K562 (cell line): Measurements from ENCODE around the gene GALNT15. TPM values are rescaled to one million over a fixed set of nuclear protein-coding genes. Genes with fewer than 3 reads are reported as not detected.

Experiments
- ATAC-seq: fragments of 200-7000 bp; cut with Tn5 transposase; 3 replicates; pipeline ENCODE4 v1.9.1; 2020; ENCODE audit warnings: moderate library complexity
- BruUV-seq: library from RNA; stranded (reverse); fragments of 400-500 nt; replicated peaks from 2 replicates; lab custom pipeline; 2021; lab: Mats Ljungman, UMichigan
- CTCF ChIA-PET: fragments of 300-600 bp; formaldehyde crosslinking; extraction: SDS; loops from one replicate; lab custom pipeline; 2021; ENCODE audit warnings: low intra/inter-chr PET ratio; lab: Yijun Ruan, JAX
- POLR2A ChIA-PET: fragments of 300-600, 350-650 bp; sonication (Branson Sonifier 250); formaldehyde crosslinking; extraction: SDS; loops from one replicate; lab custom pipeline; 2021; ENCODE audit warnings: antibody characterized with exemption, inconsistent platforms; lab: Yijun Ruan, JAX
- DNase-seq, 4 experiments: peaks; one replicate each; pipeline versions ENCODE4 v3.0.0 to v3.0.0-alpha.2; 2011 to 2018; ENCODE audit warnings: low spot score in 3 of 4, mixed read lengths in 3 of 4; ENCODE audit errors: extremely low read depth in 1 of 4
- FAIRE-seq: peaks from 2 replicates; lab custom pipeline; 2011; peaks lifted over from hg19 to GRCh38; lab: Jason Lieb, UNC
- H2AFZ ChIP-seq: 2 replicates; pipeline ENCODE4 v1.6.0; 2011; ENCODE audit warnings: low read depth, low read length, control low read depth, inconsistent platforms
- H3K27ac ChIP-seq: fragments of 200-600 bp; 3 replicates; pipeline ENCODE4 v1.8.0; 2011; ENCODE audit warnings: low read depth, mild to moderate bottlenecking, control low read depth, inconsistent platforms, low read length, moderate library complexity, mixed read lengths; ENCODE audit errors: extremely low read depth
- H3K27me3 ChIP-seq, 2 experiments: fragments of 300-600 bp in 1 of 2; 2 replicates in 1 of 2; 3 replicates in 1 of 2; pipeline versions ENCODE4 v1.6.0 to v1.8.0; 2011; ENCODE audit warnings: inconsistent platforms in 2 of 2, low read length in 2 of 2, mild to moderate bottlenecking in 1 of 2, mixed read lengths in 1 of 2, moderate library complexity in 1 of 2; ENCODE audit not compliant: control insufficient read depth in 2 of 2, insufficient read depth in 2 of 2
- H3K36me3 ChIP-seq: fragments of 300-600 bp; 3 replicates; pipeline ENCODE4 v1.8.0; 2011; ENCODE audit warnings: mild to moderate bottlenecking, low read length, inconsistent platforms; ENCODE audit not compliant: control insufficient read depth, insufficient read depth
- H3K4me1 ChIP-seq, 2 experiments: fragments of 200-600 bp in 1 of 2; replicated peaks in 1 of 2; 2 replicates in 1 of 2; 3 replicates in 1 of 2; pipeline versions ENCODE4 v1.5.1 to v1.8.0; 2011; ENCODE audit warnings: inconsistent platforms in 2 of 2, low read length in 2 of 2, mild to moderate bottlenecking in 1 of 2, mixed read lengths in 1 of 2, moderate library complexity in 1 of 2; ENCODE audit not compliant: control insufficient read depth in 2 of 2, insufficient read depth in 2 of 2
- H3K4me2 ChIP-seq: 2 replicates; pipeline ENCODE4 v1.6.1; 2011; ENCODE audit warnings: low read length, control low read depth, inconsistent platforms, mixed read lengths; ENCODE audit not compliant: insufficient read depth
- H3K4me3 ChIP-seq: fragments of 200-600 bp; sonication (generic), shearing (Covaris generic); 2 replicates; pipeline ENCODE4 v1.5.1; 2016; ENCODE audit warnings: control low read depth, inconsistent platforms
- H3K79me2 ChIP-seq: fragments of 200-600 bp; 3 replicates; pipeline ENCODE4 v1.8.0; 2011; ENCODE audit warnings: low read length, inconsistent platforms; ENCODE audit not compliant: control insufficient read depth, insufficient read depth
- H3K9ac ChIP-seq, 2 experiments: 2 replicates each; pipeline versions ENCODE4 v1.6.0 to v1.6.1; 2011; ENCODE audit warnings: low read depth in 2 of 2, low read length in 2 of 2, control low read depth in 1 of 2, inconsistent platforms in 1 of 2, mild to moderate bottlenecking in 1 of 2, mixed read lengths in 1 of 2; ENCODE audit not compliant: insufficient read depth in 1 of 2
- H3K9me1 ChIP-seq: one replicate; pipeline ENCODE4 v1.6.0; 2011; ENCODE audit warnings: inconsistent platforms, mild to moderate bottlenecking, low read length, moderate library complexity; ENCODE audit not compliant: control insufficient read depth, insufficient read depth
- H3K9me3 ChIP-seq: replicated peaks from 2 replicates; pipeline ENCODE4 v1.5.1; 2011; ENCODE audit warnings: low read depth, low read length, inconsistent platforms; ENCODE audit not compliant: control insufficient read depth, insufficient read depth
- H4K20me1 ChIP-seq: replicated peaks from 2 replicates; pipeline ENCODE4 v1.6.1; 2011; ENCODE audit warnings: low read length, inconsistent platforms, mixed read lengths; ENCODE audit not compliant: control insufficient read depth, insufficient read depth
- PATZ1 ChIP-seq: fragments of 250-450 bp; sonication (Bioruptor Pico); IDR thresholded peaks from 2 replicates; pipeline ENCODE4 v1.5.0; 2020; ENCODE audit warnings: mild to moderate bottlenecking, borderline replicate concordance
- SMAD2 ChIP-seq: fragments of 150-350 bp; IDR thresholded peaks from 2 replicates; pipeline ENCODE4 v1.6.1; 2014; ENCODE audit warnings: low read depth, mild to moderate bottlenecking, low read length
- STAT5B ChIP-seq: fragments of 250-450 bp; sonication (Bioruptor Pico); IDR thresholded peaks from 2 replicates; pipeline ENCODE4 v1.8.0; 2021; ENCODE audit warnings: mild to moderate bottlenecking, inconsistent platforms
- WGBS: fragments of 100-300 bp; shearing (Covaris generic); methylation state at CpG from one replicate; pipeline ENCODE4 v1.1.6; 2016; ENCODE audit warnings: low coverage, mixed read lengths; ENCODE audit not compliant: insufficient coverage; ENCODE audit errors: missing lambda C conversion rate; 5-methylcytosine and 5-hydroxymethylcytosine counted together
- in situ Hi-C: fragments of 300-500 bp; cut with MboI; formaldehyde crosslinking; loops from 4 replicates; pipeline ENCODE4 v1.15.0; 2018; ENCODE audit warnings: inconsistent platforms, mixed read lengths
- intact Hi-C: fragments of 100-400 bp; cut with micrococcal nuclease; formaldehyde crosslinking; loops from 2 replicates; pipeline ENCODE4 v1.14.2; 2022
- polyA plus RNA-seq, 8 experiments: library from polyadenylated mRNA; depleted of rRNA in 4 of 8; stranded (reverse) in 5 of 8; unstranded in 3 of 8; fragments of >200 nt; fragmentation: Nextera tagmentation in 2 of 8; fragmentation: Illumina TruSeq in 1 of 8; extraction: Ambion mirVana in 2 of 8; extraction: Trizol in 1 of 8; gene quantifications; 2 replicates each; pipeline versions ENCODE4 v1.2.1 to v1.2.3, GENCODE V29; 2011 to 2014; ENCODE audit warnings: inconsistent platforms in 1 of 8, missing spikeins in 1 of 8
- total RNA-seq, 7 experiments: library from RNA; depleted of rRNA in 6 of 7; stranded (reverse); fragments of >200 nt in 6 of 7; fragmentation: Illumina TruSeq in 2 of 7; extraction: Trizol in 2 of 7; gene quantifications; 2 replicates each; pipeline versions ENCODE4 v1.2.1 to v1.2.3, GENCODE V29; 2011 to 2021; ENCODE audit warnings: low replicate concordance in 1 of 7

The GALNT15 gene
- total and polyA plus RNA-seq, 9 of the 15 experiments (the other 6 are each of a cell fraction or from before 2014, with no cell fraction given) = not detected

- Histone ChIP-seq H3K4me1 (peaks cover 3 to 5% of the 10 kb centered on the region in 2 experiments; a peak in 4 of 5 replicates), H3K9me3 (no peaks in the 10 kb centered on the region), H3K4me2 (no peak overlapping the region), H3K27me3 (peaks cover 31 to 43% of the 10 kb centered on the region in 2 experiments), H3K27ac (no peak overlapping the region), H4K20me1 (no peaks in the 10 kb centered on the region), H3K9me1 (no peaks in the 10 kb centered on the region), H3K36me3 (no peaks in the 10 kb centered on the region), H3K79me2 (no peaks in the 10 kb centered on the region), H3K4me3 (no peak overlapping the region), H3K9ac (no peak overlapping the region), H2AFZ (no peak overlapping the region)
- ChIA-PET POLR2A (interaction anchor here (1.2 kb wide), 1 partner anchor 8 kb away, joined by 7 read pairs; no protein-coding TSS in a partner anchor), CTCF (no interaction called here)
- FAIRE-seq = no peak
- TF ChIP-seq PATZ1 (no peak), SMAD2 (no peak), STAT5B (no peak)
- in situ Hi-C loops (no loop called here), intact Hi-C loops (no loop called here)
- ATAC-seq = no peak
- no TSS peak for BruUV-seq
- WGBS = 52% methylated on average over 14 of the region's 14 CpGs
- no peak for DNase-seq
These were observed 30.3 kb downstream of the GALNT15 start for GRCh38 chr3:16204751-16205150.
